Mucosa of gallbladder (tissue), 1 donor: Measurements from ENCODE around the gene KRT12. TPM values are rescaled to one million over a fixed set of nuclear protein-coding genes. Genes with fewer than 3 reads are reported as not detected.
"Not testable (repeated sequence)": the region's sequence is repeated elsewhere in the genome, so short reads cannot be mapped to it uniquely, and the experiment has no call there.

Source experiments
- DNase-seq: peaks from one replicate; pipeline ENCODE4 v3.0.0-alpha.2; 2020; ENCODE audit warnings: low spot score
- total RNA-seq: library from RNA; stranded (reverse); gene quantifications from one replicate; pipeline ENCODE4 v1.2.1, GENCODE V29; 2021
- donor health status: DM: no; HTN: no; CAD: no.

KRT12 gene
- total RNA-seq, 1 donor from 2014 or later = not detected

GRCh38 chr17:40883626-40884334 lies 16.8 kb upstream of the KRT12 start:
- DNase-seq = no peak

DNA sequence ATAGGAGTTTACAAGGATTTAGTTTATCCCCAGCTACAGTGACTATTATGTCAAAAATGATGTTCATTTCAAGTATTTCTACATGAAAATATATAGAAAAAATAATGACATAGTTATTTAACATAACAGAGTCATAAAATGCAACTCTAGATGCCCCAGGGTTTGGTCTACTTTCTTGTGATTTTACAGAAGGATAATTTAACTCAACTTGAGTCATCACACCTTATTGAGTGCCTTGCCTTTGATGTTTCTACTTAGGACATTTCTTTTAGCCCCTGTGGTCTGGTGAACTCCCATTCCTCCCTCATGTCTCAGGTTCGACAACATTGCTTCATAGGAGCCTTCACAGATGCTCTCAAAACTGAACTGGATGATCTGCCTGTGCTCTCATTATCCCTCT lies 16.0 kb upstream of the KRT12 start:
- DNase-seq = no peak

DNA sequence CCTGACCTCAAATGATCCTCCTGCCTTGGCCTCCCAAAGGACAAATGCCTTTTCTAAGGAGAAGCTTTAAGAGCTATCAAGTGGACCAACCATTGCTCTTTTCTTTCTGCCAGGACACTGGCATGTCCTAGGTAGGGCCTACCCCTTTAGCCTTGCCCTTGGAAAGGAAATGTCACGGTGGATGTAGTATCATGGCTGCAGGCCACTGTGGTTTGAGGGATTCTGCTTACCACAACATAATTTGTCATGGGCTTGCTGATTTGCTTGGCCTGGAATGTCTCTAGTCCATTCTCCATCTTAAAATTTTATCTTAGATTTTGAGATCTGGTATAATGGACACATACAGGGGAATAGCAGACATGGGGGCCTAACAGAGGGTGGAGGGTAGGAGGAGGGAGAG lies 12.0 kb upstream of the KRT12 start:
- no peak for DNase-seq

DNA sequence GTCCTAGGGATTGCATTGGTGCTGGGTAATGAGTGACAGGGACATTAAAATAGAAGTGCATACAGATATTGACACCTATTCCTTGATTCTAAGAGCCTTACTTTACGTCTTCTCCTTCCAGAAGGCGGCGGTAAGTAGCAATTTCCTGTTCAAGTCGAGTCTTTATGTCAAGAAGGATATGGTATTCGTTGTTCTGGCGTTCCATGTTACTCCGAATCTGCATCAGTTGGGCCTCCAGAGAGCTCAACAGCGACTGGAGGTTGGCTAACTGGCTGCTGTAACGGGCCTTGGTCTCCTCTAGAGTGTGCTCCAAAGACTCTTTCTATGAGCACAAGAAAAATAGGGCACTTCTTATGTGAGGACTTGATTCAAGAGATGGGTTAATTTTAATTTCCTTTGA lies 11.0 kb upstream of the KRT12 start:
- no peak for DNase-seq

- DNase-seq = no peak
Measured at GRCh38 chr17:40873801-40874200, 6.8 kb upstream of the KRT12 start.

DNA sequence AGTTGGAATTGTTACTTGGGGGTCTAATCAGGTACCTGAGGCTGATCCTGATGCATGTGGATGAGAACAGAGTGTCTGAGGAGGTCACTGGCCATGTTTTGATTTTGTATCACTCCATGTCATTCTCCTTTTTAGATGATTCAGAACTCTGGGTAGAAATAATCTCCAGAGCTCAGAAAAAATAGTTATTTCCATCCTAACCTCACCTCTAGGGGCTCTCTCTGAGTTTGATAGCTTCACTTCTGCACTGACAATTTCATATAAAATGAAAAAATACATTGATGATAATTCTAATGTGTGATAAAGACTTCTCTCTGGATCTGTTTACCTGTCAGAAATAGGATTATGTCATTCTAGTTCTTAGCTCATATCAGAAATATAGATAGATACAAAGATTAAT lies 6.2 kb upstream of the KRT12 start:
- no peak for DNase-seq

GRCh38 chr17:40872416-40872815 lies 5.4 kb upstream of the KRT12 start:
- DNase-seq = no peak

DNA sequence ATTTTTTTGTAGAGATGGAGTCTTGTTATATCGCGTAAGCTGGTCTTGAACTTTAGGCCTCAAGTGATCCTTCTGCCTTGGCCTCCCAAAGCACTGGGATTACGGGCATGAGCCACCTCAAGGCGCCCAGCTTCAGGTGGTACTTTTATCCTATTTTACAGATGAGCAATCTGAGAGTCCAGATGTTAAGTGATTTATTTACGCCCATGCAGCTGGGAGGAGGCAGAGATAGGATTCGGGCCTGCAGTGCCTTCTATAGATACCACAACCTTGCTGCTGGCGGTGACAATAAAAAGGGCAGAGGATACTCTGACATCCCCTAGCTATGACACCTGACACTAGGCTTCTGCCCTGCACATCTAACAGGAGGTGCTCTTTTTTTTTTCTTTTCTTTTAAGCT lies 4.3 kb upstream of the KRT12 start:
- DNase-seq = no peak

DNA sequence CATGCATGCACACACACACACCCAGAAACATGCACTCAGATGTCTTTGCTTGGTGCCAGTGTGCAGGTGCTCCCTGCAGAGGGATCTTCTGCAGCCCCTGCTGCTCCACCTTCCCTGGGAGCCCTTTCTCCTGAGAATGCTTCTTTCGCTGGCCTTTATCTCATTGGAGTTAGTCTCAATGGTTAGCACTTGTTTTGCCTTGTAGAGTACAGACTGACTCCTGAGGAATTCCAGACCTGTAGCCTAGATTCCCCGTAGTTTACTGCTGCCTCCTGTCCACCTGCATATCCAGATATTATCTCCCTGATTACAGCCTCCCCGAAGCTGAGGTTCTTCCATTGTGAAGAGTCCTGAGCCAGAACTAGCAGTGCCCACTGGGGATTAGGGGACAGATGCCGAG lies 3.1 kb upstream of the KRT12 start:
- DNase-seq = no peak

GRCh38 chr17:40864661-40865390 lies 2.2 kb downstream of the KRT12 start:
- no peak for DNase-seq

GRCh38 chr17:40862985-40863733 lies 3.9 kb downstream of the KRT12 start:
- DNase-seq = no peak

DNA sequence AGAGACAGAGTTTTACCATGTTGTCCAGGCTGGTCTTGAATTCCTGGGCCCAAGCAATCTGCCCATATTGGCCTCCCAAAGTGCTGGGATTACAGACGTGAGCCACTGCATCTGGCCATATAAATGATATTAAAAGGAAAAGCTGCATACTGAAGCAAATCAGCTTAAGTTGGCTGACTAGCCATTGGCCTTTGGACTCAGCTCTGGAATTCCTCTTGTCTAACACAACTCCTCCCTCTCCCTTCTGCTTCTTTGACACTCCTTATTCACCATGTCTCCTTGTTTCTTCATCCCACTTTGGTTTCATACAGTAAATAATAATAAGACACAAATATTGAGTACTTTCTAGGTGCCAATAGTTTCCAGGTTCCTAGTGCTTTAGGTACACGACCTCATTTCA lies 7.5 kb downstream of the KRT12 start:
- DNase-seq = peak; percentile 51

- DNase-seq = not testable (repeated sequence)
Measured at GRCh38 chr17:40858667-40859066, 8.4 kb downstream of the KRT12 start.

DNA sequence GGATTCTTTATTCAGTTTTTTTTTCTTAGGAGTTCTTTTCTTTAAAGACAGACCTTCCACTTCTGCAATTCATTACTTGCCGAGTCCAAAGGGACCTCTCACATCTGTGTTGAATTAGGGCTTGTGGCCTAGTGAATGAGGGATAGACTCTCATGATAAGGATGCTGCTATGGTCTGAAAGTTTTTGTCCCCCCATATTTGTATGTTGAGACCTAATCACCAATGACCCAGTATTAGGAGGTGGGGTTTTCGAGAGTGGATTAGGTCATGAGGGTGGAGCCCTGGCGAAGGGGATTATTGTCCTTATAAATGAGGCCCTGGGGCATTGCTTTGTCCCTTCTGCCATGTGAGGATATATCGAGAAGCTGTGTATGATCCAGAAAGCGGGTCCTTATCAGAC lies 9.5 kb downstream of the KRT12 start:
- no peak for DNase-seq

- no peak for DNase-seq
Measured at GRCh38 chr17:40854175-40854814, 12.7 kb downstream of the KRT12 start.

- no peak for DNase-seq
Measured at GRCh38 chr17:40852364-40852763, 14.7 kb downstream of the KRT12 start.

- DNase-seq = no peak
Measured at GRCh38 chr17:40850293-40850972, 16.6 kb downstream of the KRT12 start.

- no peak for DNase-seq
Measured at GRCh38 chr17:40849723-40850122, 17.3 kb downstream of the KRT12 start.

DNA sequence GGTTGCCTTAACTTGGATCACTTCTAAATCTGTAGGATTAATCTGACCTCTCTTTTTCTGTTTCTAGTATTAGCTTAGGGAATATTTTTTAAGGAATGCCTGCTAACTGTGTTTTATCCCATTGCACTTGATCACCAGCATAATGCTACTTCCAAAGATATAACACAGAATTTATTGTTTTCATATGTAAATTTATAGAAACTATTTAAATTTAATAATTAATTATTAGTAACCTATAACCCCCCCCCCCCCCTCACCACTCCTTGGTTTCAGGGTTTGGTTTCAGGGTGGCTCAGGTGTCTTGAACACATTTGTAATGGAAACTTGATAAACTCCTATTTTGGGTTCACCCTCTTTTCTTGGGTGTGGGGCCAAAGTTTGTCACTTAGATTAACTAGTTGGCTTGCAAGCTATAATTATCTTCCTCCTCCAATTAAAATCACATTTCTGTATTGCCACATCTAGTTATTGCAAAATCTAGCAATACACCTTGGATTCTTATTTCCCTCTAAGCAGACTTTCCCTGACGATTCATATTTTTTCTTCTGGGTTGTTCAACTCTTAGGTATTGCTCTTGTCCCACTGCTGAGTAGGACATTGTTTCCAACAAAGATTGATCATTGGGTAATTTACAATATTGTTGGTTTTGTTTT lies 18.3 kb downstream of the KRT12 start:
- no peak for DNase-seq

DNA sequence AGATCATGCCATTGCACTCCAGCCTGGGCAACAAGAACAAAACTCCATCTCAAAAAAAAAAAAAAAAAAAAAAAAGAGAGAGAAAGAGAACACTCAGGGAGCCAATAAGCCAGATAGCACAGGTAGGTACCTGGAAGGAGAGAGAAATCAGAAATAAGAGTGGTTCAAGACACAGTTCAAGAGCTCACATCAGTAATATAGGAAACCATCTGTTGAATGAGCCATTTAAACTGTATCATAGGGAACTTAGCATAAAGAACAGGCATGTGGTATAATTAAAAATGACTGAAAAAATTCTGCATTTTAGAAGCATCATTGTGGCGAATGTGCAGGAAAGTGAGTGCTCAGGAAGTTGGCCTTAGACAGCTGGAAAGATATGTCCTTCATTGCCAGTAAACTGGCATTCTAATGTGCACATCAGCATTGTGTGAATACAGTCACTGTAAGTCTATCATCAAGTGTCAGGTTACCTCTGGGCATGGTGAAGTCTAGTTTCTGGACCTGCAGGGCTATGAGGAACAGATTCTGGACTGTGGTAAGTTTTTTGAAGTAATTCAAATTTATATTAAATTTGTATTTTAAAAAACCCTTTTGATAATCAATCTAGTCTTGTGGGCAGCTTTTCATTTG lies 20.4 kb downstream of the KRT12 start:
- DNase-seq = no peak

- DNase-seq = no peak
Measured at GRCh38 chr17:40844671-40845107, 22.3 kb downstream of the KRT12 start.
